Measurements from ENCODE around the gene ITGA5. TPM values are rescaled to one million over a fixed set of nuclear protein-coding genes. Genes with fewer than 3 reads are reported as not detected.
A peak's percentile ranks its signal among the peaks of the same experiment; 100 is the strongest.

Gene ITGA5
- total RNA-seq, 2 donors from 2014 or later = 20.8 to 49.1 TPM

- ATAC-seq (peak; percentile 43), DNase-seq (peak in 1 of 2 donors; percentile 58)
- intact Hi-C loops (cut with DNase I, micrococcal nuclease) = no loop called here
Observed at GRCh38 chr12:54394281-54394719, 24.8 kb downstream of the ITGA5 start.

GRCh38 chr12:54393743-54394142, 25.3 kb downstream of the ITGA5 start:
- DNase-seq (no peak), ATAC-seq (no peak)
- intact Hi-C loops (cut with DNase I, micrococcal nuclease) = no loop called here

- no peak for ATAC-seq
- no peak for DNase-seq
- intact Hi-C loops (cut with DNase I, micrococcal nuclease) = no loop called here
Observed at GRCh38 chr12:54393207-54393609, 25.9 kb downstream of the ITGA5 start.

- intact Hi-C loops (cut with DNase I, micrococcal nuclease) = no loop called here
- DNase-seq (no peak), ATAC-seq (no peak)
Observed at GRCh38 chr12:54392485-54393206, 26.4 kb downstream of the ITGA5 start.

GRCh38 chr12:54390668-54391551, 28.2 kb downstream of the ITGA5 start:
- DNase-seq = peak in 1 of 2 donors; percentile 64
- peak; percentile 48 for ATAC-seq
- intact Hi-C loops (cut with DNase I, micrococcal nuclease) = no loop called here

- intact Hi-C loops (cut with DNase I, micrococcal nuclease) = no loop called here
- DNase-seq (no peak), ATAC-seq (no peak)
Observed at GRCh38 chr12:54390176-54390667, 28.8 kb downstream of the ITGA5 start.

- ATAC-seq (no peak), DNase-seq (no peak)
- intact Hi-C loops (cut with DNase I, micrococcal nuclease) = no loop called here
Observed at GRCh38 chr12:54389607-54390175, 29.4 kb downstream of the ITGA5 start.

- no peak for ATAC-seq
- no peak for DNase-seq
- intact Hi-C loops (cut with DNase I, micrococcal nuclease) = no loop called here
Observed at GRCh38 chr12:54389134-54389508, 29.9 kb downstream of the ITGA5 start.

GRCh38 chr12:54388237-54389133, 30.6 kb downstream of the ITGA5 start:
- intact Hi-C loops (cut with DNase I, micrococcal nuclease) = no loop called here
- peak; percentile 3 for ATAC-seq
- no peak for DNase-seq

- intact Hi-C loops (cut with DNase I, micrococcal nuclease) = no loop called here
- DNase-seq = no peak
- no peak for ATAC-seq
Observed at GRCh38 chr12:54387114-54387467, 32.0 kb downstream of the ITGA5 start.

- intact Hi-C loops (cut with DNase I, micrococcal nuclease) = no loop called here
Observed at GRCh38 chr12:54386403-54387113, 32.5 kb downstream of the ITGA5 start.

GRCh38 chr12:54385251-54385914, 33.7 kb downstream of the ITGA5 start:
- DNase-seq = no peak
- ATAC-seq = no peak
- intact Hi-C loops (cut with DNase I, micrococcal nuclease) = no loop called here

More at GRCh38 chr12:54386403-54387113, 32.5 kb downstream of the ITGA5 start:
- no peak for DNase-seq
- no peak for ATAC-seq

- intact Hi-C loops (cut with DNase I, micrococcal nuclease) = no loop called here
- ATAC-seq (no peak), DNase-seq (no peak)
Observed at GRCh38 chr12:54384591-54385041, 34.5 kb downstream of the ITGA5 start, which contains the start of gene ZNF385A. TSS of gene ZNF385A (minus strand) at chr12:54384733. CDS start at chr12:54384514, 219 bp downstream.

GRCh38 chr12:54383041-54383609, 35.9 kb downstream of the ITGA5 start:
- DNase-seq (no peak), ATAC-seq (no peak)
- intact Hi-C loops (cut with DNase I, micrococcal nuclease) = no loop called here

- DNase-seq (no peak), ATAC-seq (no peak)
- intact Hi-C loops (cut with DNase I, micrococcal nuclease) = no loop called here
Observed at GRCh38 chr12:54381136-54381535, 37.9 kb downstream of the ITGA5 start.

- ATAC-seq (peak; percentile 87), DNase-seq (peak; percentile 89 to 95)
- intact Hi-C loops (cut with DNase I, micrococcal nuclease) = no loop called here
Observed at GRCh38 chr12:54379398-54380201, 39.5 kb downstream of the ITGA5 start.
